COLO668 (cell line): Measurements from ENCODE around the gene UBAC2.
A peak's percentile ranks its signal among the peaks of the same experiment; 100 is the strongest.

Experiments used
- DNase-seq: peaks from one replicate; lab custom pipeline; 2025; ENCODE audit not compliant: unreplicated experiment; lab: John Stamatoyannopoulos, UW

The UBAC2 gene, protein sequence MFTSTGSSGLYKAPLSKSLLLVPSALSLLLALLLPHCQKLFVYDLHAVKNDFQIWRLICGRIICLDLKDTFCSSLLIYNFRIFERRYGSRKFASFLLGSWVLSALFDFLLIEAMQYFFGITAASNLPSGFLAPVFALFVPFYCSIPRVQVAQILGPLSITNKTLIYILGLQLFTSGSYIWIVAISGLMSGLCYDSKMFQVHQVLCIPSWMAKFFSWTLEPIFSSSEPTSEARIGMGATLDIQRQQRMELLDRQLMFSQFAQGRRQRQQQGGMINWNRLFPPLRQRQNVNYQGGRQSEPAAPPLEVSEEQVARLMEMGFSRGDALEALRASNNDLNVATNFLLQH

DNA sequence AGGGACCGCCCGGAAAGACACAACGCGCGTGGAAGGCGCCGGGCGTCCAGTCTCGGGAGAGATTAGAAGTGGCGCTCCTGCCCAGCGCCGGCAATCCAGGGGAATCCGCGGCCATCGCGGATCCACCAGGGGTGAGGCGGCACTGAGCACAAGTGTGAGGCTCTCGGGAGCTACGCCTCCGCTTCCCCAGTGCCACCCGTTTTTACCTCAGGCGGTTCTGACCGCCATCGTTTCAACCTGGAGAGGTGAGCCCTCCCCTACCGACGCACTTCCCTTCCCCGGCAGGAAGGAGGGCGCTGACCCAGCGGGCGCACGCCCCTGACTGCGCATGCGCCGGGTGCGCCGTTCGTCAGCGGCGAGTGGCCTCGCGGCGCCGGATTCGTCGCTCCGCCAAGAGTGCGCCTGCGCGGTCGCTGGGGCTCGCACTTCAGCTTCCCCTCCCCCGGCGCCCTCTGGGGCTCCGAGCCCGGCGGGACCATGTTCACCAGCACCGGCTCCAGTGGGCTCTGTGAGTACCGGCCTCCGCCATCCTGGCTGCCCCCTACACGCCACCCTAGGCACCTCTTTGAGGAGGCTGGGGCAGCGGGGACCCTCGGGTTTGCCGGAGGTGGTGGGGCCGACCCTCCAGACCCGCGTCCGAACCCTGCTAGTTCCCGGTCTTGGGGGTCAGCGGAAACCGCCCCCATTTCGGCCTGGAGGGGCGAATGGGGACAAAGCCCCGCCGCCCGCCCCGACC is at the start of gene UBAC2:
TSS of gene UBAC2 (plus strand) at position 423 of the 736 bp plus-strand sequence. CDS start at position 478, 55 bp downstream.
- peak; percentile 100 for DNase-seq

GRCh38 chr13:99151516-99151915 is 49.1 kb upstream of the UBAC2 start:
- DNase-seq = no peak

DNA sequence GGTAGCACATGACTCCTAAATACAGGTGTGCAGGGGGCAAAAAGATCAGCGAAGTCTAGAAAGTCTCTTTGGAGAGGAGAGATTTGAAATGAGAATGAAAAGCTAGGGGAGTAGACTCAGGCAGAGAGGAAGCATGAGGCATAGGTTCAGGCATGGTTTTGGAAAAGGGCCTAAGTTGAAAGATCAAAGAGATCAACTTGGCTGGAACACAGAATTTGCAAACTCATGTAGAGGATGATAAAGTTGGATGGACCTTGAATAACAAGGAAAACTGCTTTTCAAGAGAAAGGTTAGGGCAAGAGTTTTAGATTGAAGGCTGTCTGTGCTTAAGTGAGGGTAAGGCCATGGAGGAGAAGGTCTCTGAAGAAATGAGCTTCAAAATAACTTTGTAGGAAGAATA is 47.4 kb upstream of the UBAC2 start:
- DNase-seq = no peak

- DNase-seq = no peak
These were observed 46.6 kb upstream of the UBAC2 start for GRCh38 chr13:99154064-99154463.

- no peak for DNase-seq
These were observed 44.8 kb upstream of the UBAC2 start for GRCh38 chr13:99155821-99156220.

DNA sequence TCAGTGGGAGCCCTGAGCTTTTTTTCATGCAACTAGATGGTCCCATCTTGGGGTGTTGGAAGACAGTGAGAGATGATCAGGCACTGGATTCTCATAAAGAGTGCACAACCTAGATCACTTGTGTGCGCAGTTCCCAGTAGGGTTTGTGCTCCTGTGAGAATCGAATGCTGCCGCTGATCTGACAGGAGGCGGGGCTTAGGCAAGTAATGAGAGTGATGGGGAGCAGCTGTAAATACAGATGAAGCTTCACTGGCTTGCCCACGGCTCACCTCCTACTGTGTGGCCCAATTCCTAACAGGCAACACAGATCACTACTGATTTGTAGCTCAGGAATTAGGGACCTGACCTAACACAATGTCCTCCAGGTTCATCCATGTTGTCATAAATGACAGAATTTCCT is 43.6 kb upstream of the UBAC2 start:
- no peak for DNase-seq

DNA sequence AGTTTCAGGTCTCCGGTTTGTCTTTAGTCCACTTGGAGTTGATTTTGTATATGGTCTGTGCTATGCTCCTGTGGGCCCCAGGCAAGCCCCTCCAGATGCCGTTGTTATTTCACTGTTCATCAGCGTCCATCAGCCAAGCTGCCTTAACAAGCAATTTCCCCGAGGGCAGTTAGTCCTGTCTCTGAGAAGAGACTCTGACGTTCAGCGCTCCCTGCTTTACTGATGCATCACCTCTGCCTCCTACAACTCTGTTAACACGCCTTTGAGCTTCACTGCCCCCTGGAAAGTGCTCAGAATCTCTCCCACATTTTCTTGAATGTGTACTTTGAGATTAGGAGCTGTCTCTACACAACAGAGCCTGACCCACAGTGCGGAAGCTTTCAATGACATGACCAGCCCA is 41.8 kb upstream of the UBAC2 start:
- DNase-seq = no peak

DNA sequence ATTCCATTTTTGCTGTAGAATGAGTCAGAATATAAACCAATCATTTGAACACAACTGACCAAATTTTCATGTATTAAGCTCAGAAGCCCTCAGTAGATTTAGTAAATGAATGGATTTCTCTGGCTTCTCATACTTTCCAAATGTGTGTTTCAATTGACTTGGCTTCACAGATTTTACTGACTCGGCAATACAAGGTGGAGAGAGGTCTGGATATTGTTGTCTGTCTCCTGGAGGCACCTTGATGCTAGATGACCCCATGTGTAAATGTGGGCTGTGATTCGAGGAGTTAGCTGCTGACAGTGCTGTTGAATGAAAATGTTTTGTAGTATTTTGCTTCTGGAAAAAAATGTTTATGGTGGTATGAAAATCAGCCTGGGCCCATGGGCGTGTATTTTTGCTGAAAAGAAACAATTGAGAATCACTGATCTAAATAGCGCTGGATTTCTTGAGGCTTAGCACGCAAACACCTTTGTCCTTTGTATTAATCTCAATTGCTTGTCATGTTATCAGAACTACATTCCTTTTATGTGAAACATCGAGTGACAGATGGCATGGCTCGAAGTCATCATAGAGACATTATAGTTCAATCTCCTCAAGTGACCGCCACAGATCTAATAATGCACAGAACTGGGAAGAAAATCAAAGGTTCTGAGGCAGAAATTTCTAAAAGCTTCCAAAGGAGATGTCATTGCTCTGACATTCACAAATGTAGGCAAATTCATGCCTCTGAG is 41.2 kb upstream of the UBAC2 start:
- DNase-seq = no peak

GRCh38 chr13:99160415-99160814 is 40.2 kb upstream of the UBAC2 start:
- DNase-seq = no peak

DNA sequence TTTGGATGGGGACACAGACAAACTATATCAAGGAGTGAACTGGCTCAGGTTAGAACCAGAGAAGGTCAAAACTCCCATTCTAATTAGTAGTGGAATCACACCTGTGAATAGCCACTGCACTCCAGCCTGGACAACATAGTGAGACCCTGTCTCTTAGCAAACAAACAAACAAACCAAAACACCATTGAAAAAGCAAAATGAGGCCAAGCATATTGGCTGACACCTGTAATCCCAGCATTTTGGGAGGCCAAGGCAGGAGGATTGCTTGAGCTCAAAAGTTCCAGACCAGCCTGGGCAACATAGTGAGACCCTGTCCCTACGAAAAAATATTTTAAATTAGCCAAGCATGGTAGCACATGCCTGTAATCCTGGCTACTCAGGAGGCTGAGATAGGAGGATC is 39.1 kb upstream of the UBAC2 start:
- DNase-seq = no peak

- DNase-seq = no peak
These were observed 37.9 kb upstream of the UBAC2 start for GRCh38 chr13:99162567-99163361.

GRCh38 chr13:99164226-99164625 is 36.4 kb upstream of the UBAC2 start:
- no peak for DNase-seq

- DNase-seq = no peak
These were observed 34.7 kb upstream of the UBAC2 start for GRCh38 chr13:99165753-99166587.

DNA sequence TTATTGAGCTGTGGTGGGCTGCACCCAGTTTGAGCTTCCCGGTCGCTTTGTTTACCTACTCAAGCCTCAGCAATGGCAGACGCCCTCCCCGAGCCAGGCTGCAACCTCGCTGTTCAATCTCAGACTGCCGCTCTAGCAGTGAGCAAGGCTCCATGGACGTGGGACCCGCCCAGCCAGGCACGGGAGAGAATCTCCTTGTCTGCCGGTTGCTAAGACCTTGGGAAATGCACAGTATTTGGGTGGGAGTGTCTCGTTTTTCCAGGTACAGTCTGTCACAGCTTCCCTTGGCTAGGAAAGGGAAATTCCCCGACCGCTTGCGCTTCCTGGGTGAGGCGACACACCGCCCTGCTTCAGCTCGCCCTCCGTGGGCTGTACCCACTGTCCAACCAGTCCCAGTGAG is 27.7 kb upstream of the UBAC2 start:
- no peak for DNase-seq

DNA sequence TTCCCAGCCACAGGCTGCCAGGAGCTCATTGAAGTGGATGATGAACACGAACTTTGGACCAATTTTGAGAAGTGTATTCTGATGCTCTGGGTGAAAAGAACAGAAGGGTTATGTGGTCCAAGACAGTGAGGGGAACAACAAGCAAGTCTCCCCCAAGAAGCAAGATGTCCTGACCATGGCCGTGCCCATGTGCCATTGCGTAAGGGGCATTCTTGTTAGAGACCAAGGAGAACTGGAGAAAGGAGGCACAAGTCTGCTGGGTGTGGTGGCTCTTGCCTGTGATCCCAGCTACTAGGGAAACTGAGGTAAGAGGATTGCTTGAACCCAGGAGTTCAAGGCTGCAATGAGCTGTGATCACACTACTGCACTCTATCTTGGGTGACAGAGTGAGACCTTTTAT is 27.0 kb upstream of the UBAC2 start:
- no peak for DNase-seq

DNA sequence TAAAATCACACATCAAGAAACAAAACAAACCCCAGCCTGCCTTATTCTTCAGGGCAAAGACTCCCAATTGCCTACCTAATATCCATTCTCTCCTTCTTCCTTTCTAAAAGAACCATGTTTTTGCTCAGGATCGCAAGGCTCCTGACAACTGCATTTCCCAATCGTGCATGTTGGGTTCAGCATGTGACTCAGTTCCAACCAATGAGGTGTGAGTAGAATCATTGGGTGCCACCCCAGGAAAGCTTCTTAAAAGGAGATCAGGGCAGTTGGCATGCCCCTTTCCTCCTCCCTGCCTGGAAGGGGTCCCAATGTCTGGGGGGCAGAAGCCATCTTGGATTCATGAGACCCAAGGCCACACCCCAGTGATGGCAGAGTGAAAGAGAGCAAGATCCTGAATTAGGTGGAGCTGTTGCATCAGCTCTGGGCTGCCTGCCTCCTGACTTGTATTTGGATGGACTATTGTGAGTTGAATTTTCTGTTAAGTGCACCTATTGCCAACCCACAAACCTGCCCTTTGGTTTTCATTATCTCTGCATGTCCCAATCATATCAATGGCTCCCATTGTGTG is 26.0 kb upstream of the UBAC2 start:
- DNase-seq = no peak

DNA sequence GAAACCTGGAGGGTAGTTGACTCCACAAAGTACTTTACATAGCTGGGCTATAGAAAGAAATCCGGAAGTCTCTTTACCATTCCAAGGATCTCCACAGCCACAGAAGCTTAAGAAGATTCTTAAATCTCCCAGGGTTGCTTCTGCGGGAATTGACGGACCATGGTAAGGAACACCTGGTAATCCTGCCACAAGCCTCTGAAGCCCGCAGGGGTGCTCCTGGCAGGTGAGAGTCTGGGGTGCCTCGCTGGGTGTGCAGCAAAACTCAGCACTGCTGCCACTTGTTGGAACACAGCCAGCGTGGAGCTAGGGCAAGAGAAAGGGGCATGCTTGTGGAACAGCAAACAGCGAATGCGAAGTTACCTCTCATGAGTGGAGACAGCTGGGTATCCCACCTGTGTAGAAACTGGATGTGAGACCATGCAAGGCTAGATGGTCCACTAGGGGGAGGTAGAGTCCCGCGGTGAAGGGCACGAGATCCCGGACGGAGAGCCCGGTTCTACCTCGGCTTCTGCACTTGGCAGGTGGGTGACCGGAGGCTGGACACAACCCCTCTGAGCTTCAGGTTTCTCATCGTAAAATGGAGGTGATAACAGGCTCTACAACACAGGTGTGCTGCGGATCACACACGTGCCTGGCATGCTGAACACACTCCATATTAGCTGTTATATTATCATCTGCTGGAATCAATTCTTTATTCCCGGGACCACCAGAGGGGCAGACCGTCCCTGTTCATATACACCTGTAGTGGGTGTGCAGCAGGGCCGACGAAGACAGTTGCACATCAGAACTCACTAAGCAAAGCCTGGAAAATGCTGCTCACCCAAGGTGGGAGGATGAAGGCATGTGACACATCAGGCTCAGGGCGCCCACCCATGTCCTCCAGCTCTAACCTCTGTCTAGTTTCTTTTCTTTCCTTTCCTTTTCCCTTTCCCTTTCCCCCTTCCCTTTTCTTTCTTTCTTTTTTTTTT is 24.1 kb upstream of the UBAC2 start:
- peak; percentile 93 for DNase-seq

- DNase-seq = no peak
These were observed 22.0 kb upstream of the UBAC2 start for GRCh38 chr13:99178636-99179035.

- no peak for DNase-seq
These were observed 21.2 kb upstream of the UBAC2 start for GRCh38 chr13:99179460-99179859.
